GM21619 (cell line): Measurements from ENCODE around the gene PSMF1.
"Not testable (repeated sequence)": the region's sequence is repeated elsewhere in the genome, so short reads cannot be mapped to it uniquely, and the experiment has no call there.

Source experiments
- ATAC-seq: cut with Tn5 transposase; IDR thresholded peaks from one replicate; pipeline ENCODE4 v1.9.1; 2021; ENCODE audit not compliant: unreplicated experiment

The PSMF1 gene

GRCh38 chr20:1212607-1213396 is 94.4 kb downstream of the PSMF1 start:
- ATAC-seq = no peak

GRCh38 chr20:1214838-1215261 is 96.4 kb downstream of the PSMF1 start:
- ATAC-seq = no peak

GRCh38 chr20:1215386-1216170 is 97.2 kb downstream of the PSMF1 start:
- ATAC-seq = no peak

GRCh38 chr20:1216527-1217427 is 98.4 kb downstream of the PSMF1 start:
- ATAC-seq = not testable (repeated sequence)
